GM23248 (cell line): ENCODE data around the gene HSF4.

Source experiments
- EZH2 ChIP-seq: fragments of 200-600 bp; sonication (generic); IDR thresholded peaks from 2 replicates; pipeline ENCODE4 v1.6.1; 2018; ENCODE audit warnings: antibody characterized with exemption, mild to moderate bottlenecking; ENCODE audit not compliant: insufficient read depth, poor library complexity, severe bottlenecking
- EZH2phosphoT487 ChIP-seq: fragments of 200-600 bp; sonication (generic); IDR thresholded peaks from 2 replicates; pipeline ENCODE4 v1.6.1; 2018; ENCODE audit warnings: antibody characterized with exemption, moderate library complexity, mild to moderate bottlenecking, low read depth; ENCODE audit not compliant: insufficient read depth

- TF ChIP-seq EZH2 (no peak), EZH2phosphoT487 (no peak)
These were observed 44.5 kb upstream of the HSF4 start for GRCh38 chr16:67120025-67120424.
